WTC11 (cell line): ENCODE data around the gene EME1. TPM values are rescaled to one million over a fixed set of nuclear protein-coding genes. Genes with fewer than 3 reads are reported as not detected.

Source experiments
- ATAC-seq: fragments of 200-7000 bp; cut with Tn5 transposase; 2 replicates; pipeline ENCODE4 v1.10.0; 2021; ENCODE audit warnings: mild to moderate bottlenecking, moderate library complexity
- CTCF ChIA-PET: fragments of 300-600 bp; sonication (Branson Sonifier 250); formaldehyde crosslinking; loops from one replicate; lab custom pipeline; 2021; ENCODE audit warnings: antibody characterized with exemption; lab: Charles Lee
- POLR2A ChIA-PET: fragments of 350-600 bp; sonication (Branson Sonifier 250); formaldehyde crosslinking; loops from one replicate; lab custom pipeline; 2021; ENCODE audit warnings: antibody characterized with exemption; lab: Charles Lee
- DNase-seq: peaks from one replicate; pipeline ENCODE4 v3.0.0; 2021; ENCODE audit warnings: low spot score
- H3K27ac Mint-ChIP-seq: 2 replicates; pipeline ENCODE4 v1.8.0; 2021; ENCODE audit warnings: mixed read lengths
- H3K27me3 Mint-ChIP-seq: 2 replicates; pipeline ENCODE4 v1.8.0; 2021; ENCODE audit warnings: low read depth, mild to moderate bottlenecking, moderate library complexity, mixed read lengths
- H3K36me3 Mint-ChIP-seq: 2 replicates; pipeline ENCODE4 v1.8.0; 2021; ENCODE audit warnings: mixed read lengths
- H3K4me1 Mint-ChIP-seq: 2 replicates; pipeline ENCODE4 v1.8.0; 2022; ENCODE audit warnings: mixed read lengths
- H3K4me3 Mint-ChIP-seq: 2 replicates; pipeline ENCODE4 v1.8.0; 2021; ENCODE audit warnings: mild to moderate bottlenecking, moderate library complexity, mixed read lengths
- H3K9me3 Mint-ChIP-seq: 2 replicates; pipeline ENCODE4 v1.8.0; 2021; ENCODE audit warnings: mixed read lengths
- ATF1 ChIP-seq: sonication (generic); formaldehyde crosslinking; IDR thresholded peaks from 2 replicates; pipeline ENCODE4 v1.8.1; 2023; ENCODE audit warnings: mild to moderate bottlenecking, moderate library complexity, missing genetic modification reagents
- CBFB ChIP-seq: sonication (generic); formaldehyde crosslinking; IDR thresholded peaks from 2 replicates; pipeline ENCODE4 v1.8.1; 2022; ENCODE audit warnings: mild to moderate bottlenecking, low read depth, missing genetic modification reagents
- ETV6 ChIP-seq: sonication (generic); formaldehyde crosslinking; IDR thresholded peaks from 2 replicates; pipeline ENCODE4 v1.8.1; 2022; ENCODE audit warnings: mild to moderate bottlenecking, missing genetic modification reagents
- FOXP1 ChIP-seq: sonication (generic); formaldehyde crosslinking; IDR thresholded peaks from 2 replicates; pipeline ENCODE4 v1.8.0; 2022; ENCODE audit warnings: missing genetic modification reagents, mild to moderate bottlenecking, moderate library complexity, borderline replicate concordance
- GRHL2 ChIP-seq: fragments of 250-450 bp; sonication (Bioruptor Pico); IDR thresholded peaks from 2 replicates; pipeline ENCODE4 v1.8.0; 2022; ENCODE audit warnings: mild to moderate bottlenecking, moderate library complexity; ENCODE audit not compliant: insufficient replicate concordance, severe bottlenecking
- SOX15 ChIP-seq: fragments of 250-450 bp; sonication (Bioruptor Pico); IDR thresholded peaks from 2 replicates; pipeline ENCODE4 v1.9.0; 2021; ENCODE audit warnings: mild to moderate bottlenecking
- ZNF219 ChIP-seq: sonication (generic); formaldehyde crosslinking; IDR thresholded peaks from 2 replicates; pipeline ENCODE4 v1.8.0; 2023; ENCODE audit warnings: missing genetic modification reagents, mild to moderate bottlenecking, borderline replicate concordance
- ZNF263 ChIP-seq: sonication (generic); formaldehyde crosslinking; IDR thresholded peaks from 2 replicates; pipeline ENCODE4 v1.8.1; 2022; ENCODE audit warnings: low read depth, mild to moderate bottlenecking, moderate library complexity, missing genetic modification reagents
- total RNA-seq: library from RNA; stranded (reverse); gene quantifications from 3 replicates; pipeline ENCODE4 v1.2.3, GENCODE V29; 2021
- TF ChIP-seq, protein P1 (sequence below): sonication (generic); formaldehyde crosslinking; conservative IDR thresholded peaks from 2 replicates; pipeline ENCODE4 v1.8.1; 2022; ENCODE audit warnings: mild to moderate bottlenecking, missing genetic modification reagents
- TF ChIP-seq, protein P2 (sequence below): sonication (generic); formaldehyde crosslinking; IDR thresholded peaks from 2 replicates; pipeline ENCODE4 v1.8.1; 2023; ENCODE audit warnings: mild to moderate bottlenecking, missing genetic modification reagents, moderate library complexity
- TF ChIP-seq, protein P3 (sequence below): sonication (generic); formaldehyde crosslinking; IDR thresholded peaks from 2 replicates; pipeline ENCODE4 v1.8.1; 2022; ENCODE audit warnings: mild to moderate bottlenecking, moderate library complexity, missing genetic modification reagents
- TF ChIP-seq, protein P4 (sequence below): fragments of 250-450 bp; sonication (Bioruptor Pico); IDR thresholded peaks from 2 replicates; pipeline ENCODE4 v1.9.0; 2021; ENCODE audit warnings: moderate library complexity, mild to moderate bottlenecking, inconsistent platforms, borderline replicate concordance
- TF ChIP-seq, protein P5 (sequence below): sonication (generic); formaldehyde crosslinking; IDR thresholded peaks from 2 replicates; pipeline ENCODE4 v1.8.1; 2022; ENCODE audit warnings: mild to moderate bottlenecking, missing genetic modification reagents, moderate library complexity, borderline replicate concordance
- TF ChIP-seq, protein P6 (sequence below): sonication (generic); formaldehyde crosslinking; conservative IDR thresholded peaks from 2 replicates; pipeline ENCODE4 v1.8.1; 2023; ENCODE audit warnings: mild to moderate bottlenecking, low read depth, missing genetic modification reagents, moderate library complexity
- TF ChIP-seq, protein P7 (sequence below): sonication (generic); formaldehyde crosslinking; IDR thresholded peaks from 2 replicates; pipeline ENCODE4 v1.8.0; 2023; ENCODE audit warnings: missing genetic modification reagents, mild to moderate bottlenecking, borderline replicate concordance
- TF ChIP-seq, protein P8 (sequence below): sonication (generic); formaldehyde crosslinking; IDR thresholded peaks from 2 replicates; pipeline ENCODE4 v1.8.1; 2023; ENCODE audit warnings: mild to moderate bottlenecking, missing genetic modification reagents, moderate library complexity

The EME1 gene
- total RNA-seq, 1 experiment from 2014 or later, result 24.9 TPM

DNA sequence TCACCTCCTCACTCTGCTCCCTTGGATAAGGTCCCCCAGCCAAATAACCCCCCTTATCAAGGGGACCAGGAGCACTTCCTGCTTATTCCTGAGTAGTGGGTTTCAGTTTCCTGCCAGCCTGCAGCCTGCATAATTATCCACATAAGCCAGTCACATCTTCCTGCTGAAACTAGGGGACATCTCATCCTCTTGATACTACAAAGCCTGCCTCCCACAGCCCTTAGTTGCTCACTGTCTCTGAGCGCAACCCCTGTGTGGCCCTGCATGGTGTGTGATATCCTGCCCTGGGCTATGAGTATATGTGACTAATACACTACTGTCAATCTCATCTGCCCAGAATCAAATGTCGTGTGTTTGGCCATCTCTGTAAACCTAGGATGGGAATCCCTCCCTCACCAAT, 35.1 kb upstream of the EME1 start:
- Mint-ChIP-seq H3K27me3 (peaks cover 10% of the 10 kb centered on the region), H3K4me1 (peaks cover 9% of the 10 kb centered on the region), H3K9me3 (peaks cover 16% of the 10 kb centered on the region), H3K36me3 (peaks cover 3% of the 10 kb centered on the region), H3K4me3 (no peak overlapping the region), H3K27ac (no peak overlapping the region)
- ATAC-seq (no peak), DNase-seq (no peak)
- TF ChIP-seq GRHL2, result no peak
- no peak for TF ChIP-seq CBFB (CRISPR knock-in tag)
- no peak for TF ChIP-seq FOXP1 (CRISPR knock-in tag)
- TF ChIP-seq, protein P1, sequence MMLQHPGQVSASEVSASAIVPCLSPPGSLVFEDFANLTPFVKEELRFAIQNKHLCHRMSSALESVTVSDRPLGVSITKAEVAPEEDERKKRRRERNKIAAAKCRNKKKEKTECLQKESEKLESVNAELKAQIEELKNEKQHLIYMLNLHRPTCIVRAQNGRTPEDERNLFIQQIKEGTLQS, result no peak
- TF ChIP-seq, protein P2, sequence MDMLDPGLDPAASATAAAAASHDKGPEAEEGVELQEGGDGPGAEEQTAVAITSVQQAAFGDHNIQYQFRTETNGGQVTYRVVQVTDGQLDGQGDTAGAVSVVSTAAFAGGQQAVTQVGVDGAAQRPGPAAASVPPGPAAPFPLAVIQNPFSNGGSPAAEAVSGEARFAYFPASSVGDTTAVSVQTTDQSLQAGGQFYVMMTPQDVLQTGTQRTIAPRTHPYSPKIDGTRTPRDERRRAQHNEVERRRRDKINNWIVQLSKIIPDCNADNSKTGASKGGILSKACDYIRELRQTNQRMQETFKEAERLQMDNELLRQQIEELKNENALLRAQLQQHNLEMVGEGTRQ (CRISPR knock-in tag), result no peak
- TF ChIP-seq ATF1 (CRISPR knock-in tag), result no peak
- TF ChIP-seq ZNF219, result no peak
- TF ChIP-seq ETV6 (CRISPR knock-in tag), result no peak
- TF ChIP-seq, protein P3, sequence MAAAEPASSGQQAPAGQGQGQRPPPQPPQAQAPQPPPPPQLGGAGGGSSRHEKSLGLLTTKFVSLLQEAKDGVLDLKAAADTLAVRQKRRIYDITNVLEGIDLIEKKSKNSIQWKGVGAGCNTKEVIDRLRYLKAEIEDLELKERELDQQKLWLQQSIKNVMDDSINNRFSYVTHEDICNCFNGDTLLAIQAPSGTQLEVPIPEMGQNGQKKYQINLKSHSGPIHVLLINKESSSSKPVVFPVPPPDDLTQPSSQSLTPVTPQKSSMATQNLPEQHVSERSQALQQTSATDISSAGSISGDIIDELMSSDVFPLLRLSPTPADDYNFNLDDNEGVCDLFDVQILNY (CRISPR knock-in tag), result no peak
- TF ChIP-seq, protein P4, sequence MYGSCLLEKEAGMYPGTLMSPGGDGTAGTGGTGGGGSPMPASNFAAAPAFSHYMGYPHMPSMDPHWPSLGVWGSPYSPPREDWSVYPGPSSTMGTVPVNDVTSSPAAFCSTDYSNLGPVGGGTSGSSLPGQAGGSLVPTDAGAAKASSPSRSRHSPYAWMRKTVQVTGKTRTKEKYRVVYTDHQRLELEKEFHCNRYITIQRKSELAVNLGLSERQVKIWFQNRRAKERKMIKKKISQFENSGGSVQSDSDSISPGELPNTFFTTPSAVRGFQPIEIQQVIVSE (CRISPR knock-in tag), result no peak
- CTCF ChIA-PET, result no interaction called here
- POLR2A ChIA-PET, result no interaction called here

DNA sequence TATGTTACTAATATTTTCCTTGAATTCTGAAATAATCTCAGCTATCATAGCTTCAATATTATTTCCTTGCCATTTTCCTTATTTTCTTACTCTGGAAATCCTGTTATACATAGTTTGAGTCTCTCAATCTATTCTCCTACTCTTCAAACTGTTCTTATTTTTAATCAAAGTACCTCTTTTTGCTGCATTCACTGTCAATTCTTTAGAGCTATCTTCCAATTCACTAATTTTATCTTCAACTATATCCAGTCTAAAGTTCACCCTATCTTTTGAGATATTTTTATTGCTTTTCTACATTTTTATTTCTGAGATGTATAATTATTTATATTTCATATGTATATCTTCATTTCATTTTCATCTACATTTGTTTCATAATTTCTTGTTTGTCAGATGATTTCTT, 34.4 kb upstream of the EME1 start:
- TF ChIP-seq ZNF263 (CRISPR knock-in tag), result no peak
- TF ChIP-seq, protein P5, sequence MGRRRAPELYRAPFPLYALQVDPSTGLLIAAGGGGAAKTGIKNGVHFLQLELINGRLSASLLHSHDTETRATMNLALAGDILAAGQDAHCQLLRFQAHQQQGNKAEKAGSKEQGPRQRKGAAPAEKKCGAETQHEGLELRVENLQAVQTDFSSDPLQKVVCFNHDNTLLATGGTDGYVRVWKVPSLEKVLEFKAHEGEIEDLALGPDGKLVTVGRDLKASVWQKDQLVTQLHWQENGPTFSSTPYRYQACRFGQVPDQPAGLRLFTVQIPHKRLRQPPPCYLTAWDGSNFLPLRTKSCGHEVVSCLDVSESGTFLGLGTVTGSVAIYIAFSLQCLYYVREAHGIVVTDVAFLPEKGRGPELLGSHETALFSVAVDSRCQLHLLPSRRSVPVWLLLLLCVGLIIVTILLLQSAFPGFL (CRISPR knock-in tag), result no peak
- TF ChIP-seq, protein P6, sequence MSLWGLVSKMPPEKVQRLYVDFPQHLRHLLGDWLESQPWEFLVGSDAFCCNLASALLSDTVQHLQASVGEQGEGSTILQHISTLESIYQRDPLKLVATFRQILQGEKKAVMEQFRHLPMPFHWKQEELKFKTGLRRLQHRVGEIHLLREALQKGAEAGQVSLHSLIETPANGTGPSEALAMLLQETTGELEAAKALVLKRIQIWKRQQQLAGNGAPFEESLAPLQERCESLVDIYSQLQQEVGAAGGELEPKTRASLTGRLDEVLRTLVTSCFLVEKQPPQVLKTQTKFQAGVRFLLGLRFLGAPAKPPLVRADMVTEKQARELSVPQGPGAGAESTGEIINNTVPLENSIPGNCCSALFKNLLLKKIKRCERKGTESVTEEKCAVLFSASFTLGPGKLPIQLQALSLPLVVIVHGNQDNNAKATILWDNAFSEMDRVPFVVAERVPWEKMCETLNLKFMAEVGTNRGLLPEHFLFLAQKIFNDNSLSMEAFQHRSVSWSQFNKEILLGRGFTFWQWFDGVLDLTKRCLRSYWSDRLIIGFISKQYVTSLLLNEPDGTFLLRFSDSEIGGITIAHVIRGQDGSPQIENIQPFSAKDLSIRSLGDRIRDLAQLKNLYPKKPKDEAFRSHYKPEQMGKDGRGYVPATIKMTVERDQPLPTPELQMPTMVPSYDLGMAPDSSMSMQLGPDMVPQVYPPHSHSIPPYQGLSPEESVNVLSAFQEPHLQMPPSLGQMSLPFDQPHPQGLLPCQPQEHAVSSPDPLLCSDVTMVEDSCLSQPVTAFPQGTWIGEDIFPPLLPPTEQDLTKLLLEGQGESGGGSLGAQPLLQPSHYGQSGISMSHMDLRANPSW (CRISPR knock-in tag), result no peak
- TF ChIP-seq, protein P7, sequence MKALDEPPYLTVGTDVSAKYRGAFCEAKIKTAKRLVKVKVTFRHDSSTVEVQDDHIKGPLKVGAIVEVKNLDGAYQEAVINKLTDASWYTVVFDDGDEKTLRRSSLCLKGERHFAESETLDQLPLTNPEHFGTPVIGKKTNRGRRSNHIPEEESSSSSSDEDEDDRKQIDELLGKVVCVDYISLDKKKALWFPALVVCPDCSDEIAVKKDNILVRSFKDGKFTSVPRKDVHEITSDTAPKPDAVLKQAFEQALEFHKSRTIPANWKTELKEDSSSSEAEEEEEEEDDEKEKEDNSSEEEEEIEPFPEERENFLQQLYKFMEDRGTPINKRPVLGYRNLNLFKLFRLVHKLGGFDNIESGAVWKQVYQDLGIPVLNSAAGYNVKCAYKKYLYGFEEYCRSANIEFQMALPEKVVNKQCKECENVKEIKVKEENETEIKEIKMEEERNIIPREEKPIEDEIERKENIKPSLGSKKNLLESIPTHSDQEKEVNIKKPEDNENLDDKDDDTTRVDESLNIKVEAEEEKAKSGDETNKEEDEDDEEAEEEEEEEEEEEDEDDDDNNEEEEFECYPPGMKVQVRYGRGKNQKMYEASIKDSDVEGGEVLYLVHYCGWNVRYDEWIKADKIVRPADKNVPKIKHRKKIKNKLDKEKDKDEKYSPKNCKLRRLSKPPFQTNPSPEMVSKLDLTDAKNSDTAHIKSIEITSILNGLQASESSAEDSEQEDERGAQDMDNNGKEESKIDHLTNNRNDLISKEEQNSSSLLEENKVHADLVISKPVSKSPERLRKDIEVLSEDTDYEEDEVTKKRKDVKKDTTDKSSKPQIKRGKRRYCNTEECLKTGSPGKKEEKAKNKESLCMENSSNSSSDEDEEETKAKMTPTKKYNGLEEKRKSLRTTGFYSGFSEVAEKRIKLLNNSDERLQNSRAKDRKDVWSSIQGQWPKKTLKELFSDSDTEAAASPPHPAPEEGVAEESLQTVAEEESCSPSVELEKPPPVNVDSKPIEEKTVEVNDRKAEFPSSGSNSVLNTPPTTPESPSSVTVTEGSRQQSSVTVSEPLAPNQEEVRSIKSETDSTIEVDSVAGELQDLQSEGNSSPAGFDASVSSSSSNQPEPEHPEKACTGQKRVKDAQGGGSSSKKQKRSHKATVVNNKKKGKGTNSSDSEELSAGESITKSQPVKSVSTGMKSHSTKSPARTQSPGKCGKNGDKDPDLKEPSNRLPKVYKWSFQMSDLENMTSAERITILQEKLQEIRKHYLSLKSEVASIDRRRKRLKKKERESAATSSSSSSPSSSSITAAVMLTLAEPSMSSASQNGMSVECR (CRISPR knock-in tag), result no peak
- TF ChIP-seq, protein P8, sequence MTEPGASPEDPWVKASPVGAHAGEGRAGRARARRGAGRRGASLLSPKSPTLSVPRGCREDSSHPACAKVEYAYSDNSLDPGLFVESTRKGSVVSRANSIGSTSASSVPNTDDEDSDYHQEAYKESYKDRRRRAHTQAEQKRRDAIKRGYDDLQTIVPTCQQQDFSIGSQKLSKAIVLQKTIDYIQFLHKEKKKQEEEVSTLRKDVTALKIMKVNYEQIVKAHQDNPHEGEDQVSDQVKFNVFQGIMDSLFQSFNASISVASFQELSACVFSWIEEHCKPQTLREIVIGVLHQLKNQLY (CRISPR knock-in tag), result no peak
- TF ChIP-seq SOX15, result no peak
- TF ChIP-seq, all 79 proteins: peak for 0
- Mint-ChIP-seq H3K36me3 (peaks cover 3% of the 10 kb centered on the region), H3K4me3 (no peak overlapping the region), H3K9me3 (peaks cover 16% of the 10 kb centered on the region), H3K27me3 (peaks cover 10% of the 10 kb centered on the region), H3K4me1 (peaks cover 3% of the 10 kb centered on the region), H3K27ac (no peak overlapping the region)
- ATAC-seq (no peak), DNase-seq (no peak)
- CTCF ChIA-PET, result no interaction called here
- POLR2A ChIA-PET, result no interaction called here
